Transverse colon (tissue), 4 donors: Measurements from ENCODE around the gene CMTR2. TPM values are rescaled to one million over a fixed set of nuclear protein-coding genes. Genes with fewer than 3 reads are reported as not detected.

Experiments
- DNase-seq: peaks from one replicate; pipeline ENCODE4 v3.0.0-alpha.2; 2019
- H3K27ac ChIP-seq, 4 donors: fragments of 200-600 bp; sonication (generic); 2 replicates each; pipeline ENCODE4 v1.5.1; 2016 to 2018; ENCODE audit warnings: inconsistent platforms in 4 of 4
- H3K27me3 ChIP-seq: fragments of 200-600 bp; sonication (generic); 2 replicates; pipeline ENCODE4 v1.5.1; 2017; ENCODE audit warnings: inconsistent platforms
- H3K36me3 ChIP-seq, 4 donors: fragments of 200-600 bp; sonication (generic); 2 replicates each; pipeline ENCODE4 v1.5.1; 2017 to 2019; ENCODE audit warnings: inconsistent platforms in 4 of 4
- H3K4me1 ChIP-seq, 4 donors: fragments of 200-600 bp; sonication (generic); 2 replicates each; pipeline ENCODE4 v1.5.1; 2017 to 2020; ENCODE audit warnings: inconsistent platforms in 4 of 4
- H3K4me3 ChIP-seq, 4 donors: fragments of 200-600 bp; sonication (generic); 1 replicate in 1 of 4; 2 replicates in 3 of 4; pipeline versions ENCODE4 v1.5.1 to v1.6.1; 2017 to 2019; ENCODE audit warnings: inconsistent platforms in 4 of 4
- H3K9me3 ChIP-seq, 2 donors: fragments of 200-600 bp; sonication (generic); 2 replicates each; pipeline ENCODE4 v1.5.1; 2017 to 2019; ENCODE audit warnings: inconsistent platforms in 2 of 2
- CTCF ChIP-seq, 5 experiments: fragments of 200-600 bp in 3 of 5; fragments of 450-650 bp in 2 of 5; sonication (generic) in 3 of 5; IDR thresholded peaks; 1 replicate in 2 of 5; 2 replicates in 3 of 5; pipeline ENCODE4 v1.5.1; 2016 to 2017; ENCODE audit warnings: antibody characterized with exemption in 5 of 5, inconsistent platforms in 3 of 5, mild to moderate bottlenecking in 2 of 5, moderate library complexity in 1 of 5
- EP300 ChIP-seq: sonication (generic); formaldehyde crosslinking; IDR thresholded peaks from one replicate; pipeline ENCODE4 v1.6.1; 2017; ENCODE audit warnings: antibody characterized with exemption, low read depth
- POLR2A ChIP-seq: fragments of 450-650 bp; IDR thresholded peaks from one replicate; pipeline ENCODE4 v1.6.1; 2016; ENCODE audit warnings: antibody characterized with exemption, mild to moderate bottlenecking, moderate library complexity
- POLR2AphosphoS5 ChIP-seq, 3 donors: sonication (generic); formaldehyde crosslinking; IDR thresholded peaks; one replicate each; pipeline ENCODE4 v1.6.1; 2016; ENCODE audit warnings: antibody characterized with exemption in 3 of 3
- WGBS, 2 donors: methylation state at CpG; one replicate each; pipeline ENCODE4 v1.1.5; 2018; ENCODE audit warnings: low coverage in 1 of 2; 5-methylcytosine and 5-hydroxymethylcytosine counted together
- in situ Hi-C, 4 donors: fragments of 200-750 bp; cut with MboI; loops; one replicate each; pipeline versions ENCODE4 v1.15.0 to v1.15.1; 2017; ENCODE audit warnings: low sequenced_read_pairs in 3 of 4, low pct_ligation_motif_present in 1 of 4, low pct_unique_long_range_greater_than_20kb in 1 of 4
- intact Hi-C: fragments of 100-400 bp; cut with DNase I; formaldehyde crosslinking; loops from one replicate; pipeline ENCODE4 v1.15.1; 2023; ENCODE audit warnings: low total_unique reads
- total RNA-seq, 4 donors: library from RNA; depleted of rRNA; stranded (reverse); fragments of >200 nt; gene quantifications; one replicate each; pipeline ENCODE4 v1.1.0, GENCODE V29; 2016

Gene CMTR2
- total RNA-seq, 4 donors from 2014 or later = 10.5 to 36.7 (median 26.6) TPM

- TF ChIP-seq POLR2AphosphoS5 (IDR thresholded peaks at IDR 0.05) (no peak), POLR2A (no peak), EP300 (no peak), CTCF (IDR thresholded peaks at IDR 0.05) (no peak)
- Histone ChIP-seq H3K36me3 (no peaks in the 10 kb centered on the region), H3K27ac (no peak overlapping the region), H3K4me1 (no peaks in the 10 kb centered on the region), H3K4me3 (no peak overlapping the region), H3K27me3 (peaks cover 3% of the 10 kb centered on the region), H3K9me3 (no peaks in the 10 kb centered on the region)
- WGBS, 2 donors = 86 to 87% methylated on average over 3 to 5 of the region's 5 CpGs
- DNase-seq = no peak
- intact Hi-C loops = no loop called here
- in situ Hi-C loops = no loop called here
Observed at GRCh38 chr16:71262391-71262790, 26.8 kb downstream of the CMTR2 start.

GRCh38 chr16:71260995-71261394 lies 28.2 kb downstream of the CMTR2 start:
- Histone ChIP-seq H3K27me3 (peaks cover 3% of the 10 kb centered on the region), H3K9me3 (no peaks in the 10 kb centered on the region), H3K27ac (no peak overlapping the region), H3K4me1 (no peaks in the 10 kb centered on the region), H3K36me3 (no peaks in the 10 kb centered on the region), H3K4me3 (no peak overlapping the region)
- TF ChIP-seq EP300 (no peak), CTCF (IDR thresholded peaks at IDR 0.05) (no peak), POLR2A (no peak), POLR2AphosphoS5 (IDR thresholded peaks at IDR 0.05) (no peak)
- in situ Hi-C loops (no loop called here), intact Hi-C loops (no loop called here)
- no peak for DNase-seq

- in situ Hi-C loops (no loop called here), intact Hi-C loops (no loop called here)
- no peak overlapping the region for H3K27ac ChIP-seq
- WGBS, 2 donors = 79 to 80% methylated on average over 5 of the region's 5 CpGs
- no peaks in the 10 kb centered on the region for H3K4me1 ChIP-seq
- no peaks in the 10 kb centered on the region for H3K27me3 ChIP-seq
- no peak overlapping the region for H3K4me3 ChIP-seq
- TF ChIP-seq POLR2AphosphoS5 (IDR thresholded peaks at IDR 0.05) (no peak), CTCF (IDR thresholded peaks at IDR 0.05) (no peak)
- no peaks in the 10 kb centered on the region for H3K9me3 ChIP-seq
- no peak for DNase-seq
- H3K36me3 ChIP-seq = no peaks in the 10 kb centered on the region
Observed at GRCh38 chr16:71259086-71259485, 30.1 kb downstream of the CMTR2 start.

- in situ Hi-C loops (no loop called here), intact Hi-C loops (no loop called here)
- H3K9me3 ChIP-seq = no peaks in the 10 kb centered on the region
- H3K27ac ChIP-seq = no peak overlapping the region
- TF ChIP-seq POLR2A (no peak), EP300 (no peak), CTCF (IDR thresholded peaks at IDR 0.05) (no peak), POLR2AphosphoS5 (IDR thresholded peaks at IDR 0.05) (no peak)
- no peak for DNase-seq
- H3K27me3 ChIP-seq = no peaks in the 10 kb centered on the region
- H3K4me3 ChIP-seq = no peak overlapping the region
- H3K4me1 ChIP-seq = no peaks in the 10 kb centered on the region
- WGBS, 2 donors = 57 to 82% methylated on average over 1 of the region's 1 CpG
- H3K36me3 ChIP-seq = no peaks in the 10 kb centered on the region
Observed at GRCh38 chr16:71258372-71258771, 30.8 kb downstream of the CMTR2 start.
